ENCODE measurements around the gene CD14.
"Not testable (repeated sequence)": the region's sequence is repeated elsewhere in the genome, so short reads cannot be mapped to it uniquely, and the experiment has no call there.

DNA sequence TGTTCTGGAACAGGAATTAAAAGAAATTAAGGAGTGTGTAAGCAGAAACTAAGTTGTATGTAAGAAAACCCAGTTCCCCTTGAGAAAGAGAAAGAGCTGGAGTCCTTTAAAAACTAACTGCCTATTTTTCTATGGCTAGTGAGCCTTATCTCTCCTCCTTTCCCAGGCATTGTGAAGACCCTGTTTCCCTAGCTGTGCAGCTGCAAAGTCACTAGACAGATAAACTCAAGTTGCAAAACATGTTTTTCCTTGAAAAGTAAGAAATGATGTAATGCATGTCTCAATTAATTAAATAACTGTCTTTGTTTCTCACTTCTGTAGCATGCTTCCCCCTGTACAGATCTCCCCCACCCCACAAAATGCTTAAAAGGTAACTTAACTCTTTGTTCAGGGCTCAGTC lies 9.9 kb downstream of the CD14 start:
- TF ChIP-seq, protein P1, sequence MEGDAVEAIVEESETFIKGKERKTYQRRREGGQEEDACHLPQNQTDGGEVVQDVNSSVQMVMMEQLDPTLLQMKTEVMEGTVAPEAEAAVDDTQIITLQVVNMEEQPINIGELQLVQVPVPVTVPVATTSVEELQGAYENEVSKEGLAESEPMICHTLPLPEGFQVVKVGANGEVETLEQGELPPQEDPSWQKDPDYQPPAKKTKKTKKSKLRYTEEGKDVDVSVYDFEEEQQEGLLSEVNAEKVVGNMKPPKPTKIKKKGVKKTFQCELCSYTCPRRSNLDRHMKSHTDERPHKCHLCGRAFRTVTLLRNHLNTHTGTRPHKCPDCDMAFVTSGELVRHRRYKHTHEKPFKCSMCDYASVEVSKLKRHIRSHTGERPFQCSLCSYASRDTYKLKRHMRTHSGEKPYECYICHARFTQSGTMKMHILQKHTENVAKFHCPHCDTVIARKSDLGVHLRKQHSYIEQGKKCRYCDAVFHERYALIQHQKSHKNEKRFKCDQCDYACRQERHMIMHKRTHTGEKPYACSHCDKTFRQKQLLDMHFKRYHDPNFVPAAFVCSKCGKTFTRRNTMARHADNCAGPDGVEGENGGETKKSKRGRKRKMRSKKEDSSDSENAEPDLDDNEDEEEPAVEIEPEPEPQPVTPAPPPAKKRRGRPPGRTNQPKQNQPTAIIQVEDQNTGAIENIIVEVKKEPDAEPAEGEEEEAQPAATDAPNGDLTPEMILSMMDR (IDR thresholded peaks at IDR 0.05): not testable (repeated sequence)
- TF ChIP-seq POLR2A (IDR thresholded peaks at IDR 0.05): not testable (repeated sequence)
